GM23248 (cell line): ENCODE measurements around the gene PTPRN2. TPM values are rescaled to one million over a fixed set of nuclear protein-coding genes. Genes with fewer than 3 reads are reported as not detected.

Experiments used
- DNase-seq: peaks from one replicate; pipeline ENCODE4 v3.0.0-alpha.2; 2015
- H2AFZ ChIP-seq: fragments of 200-600 bp; sonication (generic); 2 replicates; pipeline ENCODE4 v1.6.1; 2016; ENCODE audit warnings: antibody characterized with exemption
- H3F3A ChIP-seq: fragments of 200-600 bp; sonication (generic); 2 replicates; pipeline ENCODE4 v1.6.1; 2016; ENCODE audit warnings: mild to moderate bottlenecking, antibody characterized with exemption, mixed run types; ENCODE audit not compliant: insufficient read depth
- H3K27ac ChIP-seq: fragments of 200-600 bp; sonication (generic); 2 replicates; pipeline ENCODE4 v1.5.1; 2016; ENCODE audit warnings: mild to moderate bottlenecking
- H3K27me3 ChIP-seq: fragments of 200-600 bp; sonication (generic); replicated peaks from 2 replicates; pipeline ENCODE4 v1.6.1; 2016; ENCODE audit warnings: mild to moderate bottlenecking; ENCODE audit not compliant: insufficient read depth
- H3K36me3 ChIP-seq: fragments of 200-600 bp; sonication (generic); 2 replicates; pipeline ENCODE4 v1.6.1; 2016; ENCODE audit warnings: low read depth, mild to moderate bottlenecking
- H3K4me1 ChIP-seq: fragments of 200-600 bp; sonication (generic); 2 replicates; pipeline ENCODE4 v1.6.1; 2016; ENCODE audit warnings: mild to moderate bottlenecking; ENCODE audit not compliant: insufficient read depth
- H3K4me2 ChIP-seq: fragments of 200-600 bp; sonication (generic); one replicate; pipeline ENCODE4 v1.6.1; 2016; ENCODE audit warnings: mild to moderate bottlenecking; ENCODE audit not compliant: unreplicated experiment
- H3K4me3 ChIP-seq: fragments of 200-600 bp; sonication (generic); 2 replicates; pipeline ENCODE4 v1.5.1; 2016; ENCODE audit warnings: mild to moderate bottlenecking
- H3K79me2 ChIP-seq: fragments of 200-600 bp; sonication (generic); 2 replicates; pipeline ENCODE4 v1.6.1; 2016; ENCODE audit warnings: mild to moderate bottlenecking; ENCODE audit not compliant: insufficient read depth
- H3K9ac ChIP-seq: fragments of 200-600 bp; sonication (generic); 2 replicates; pipeline ENCODE4 v1.6.1; 2016; ENCODE audit warnings: mild to moderate bottlenecking
- H3K9me2 ChIP-seq: fragments of 200-600 bp; sonication (generic); 2 replicates; pipeline ENCODE4 v1.6.1; 2016; ENCODE audit warnings: mixed run types, mild to moderate bottlenecking, moderate library complexity; ENCODE audit not compliant: insufficient read depth
- H3K9me3 ChIP-seq: fragments of 200-600 bp; sonication (generic); one replicate; pipeline ENCODE4 v1.6.1; 2017; ENCODE audit warnings: low read depth
- H4K20me1 ChIP-seq: fragments of 200-600 bp; sonication (generic); 2 replicates; pipeline ENCODE4 v1.6.0; 2016; ENCODE audit not compliant: insufficient read depth
- EZH2 ChIP-seq: fragments of 200-600 bp; sonication (generic); IDR thresholded peaks from 2 replicates; pipeline ENCODE4 v1.6.1; 2018; ENCODE audit warnings: antibody characterized with exemption, mild to moderate bottlenecking; ENCODE audit not compliant: insufficient read depth, poor library complexity, severe bottlenecking
- EZH2phosphoT487 ChIP-seq: fragments of 200-600 bp; sonication (generic); IDR thresholded peaks from 2 replicates; pipeline ENCODE4 v1.6.1; 2018; ENCODE audit warnings: antibody characterized with exemption, moderate library complexity, mild to moderate bottlenecking, low read depth; ENCODE audit not compliant: insufficient read depth
- WGBS, 2 experiments: methylation state at CpG; one replicate each; pipeline ENCODE4 v1.1.6; 2015 to 2017; ENCODE audit warnings: low lambda C conversion rate in 2 of 2, low coverage in 1 of 2; ENCODE audit errors: missing lambda C conversion rate in 2 of 2; 5-methylcytosine and 5-hydroxymethylcytosine counted together
- in situ Hi-C: fragments of 300-500 bp; cut with MboI; formaldehyde crosslinking; loops from 2 replicates; pipeline ENCODE4 v1.15.0; 2020
- polyA plus RNA-seq: library from polyadenylated mRNA; unstranded; fragments of >200 nt; fragmentation: Nextera tagmentation; extraction: Ambion mirVana; gene quantifications from 2 replicates; pipeline ENCODE4 v1.2.1, GENCODE V29; 2016
- total RNA-seq: library from RNA; depleted of rRNA; stranded (reverse); fragments of >200 nt; shearing (Covaris generic); gene quantifications from 2 replicates; pipeline ENCODE4 v1.2.3, GENCODE V29; 2014

PTPRN2 gene
- total and polyA plus RNA-seq, 2 experiments from 2014 or later = 0.13 TPM; not detected in 1

- Histone ChIP-seq H3K9me3 (no peaks in the 10 kb centered on the region), H3K79me2 (no peaks in the 10 kb centered on the region), H3K9ac (no peak overlapping the region), H3K4me2 (no peak overlapping the region), H3K4me3 (no peak overlapping the region), H3K27me3 (no peaks in the 10 kb centered on the region), H4K20me1 (no peaks in the 10 kb centered on the region), H3K27ac (no peak overlapping the region), H2AFZ (no peak overlapping the region), H3K36me3 (no peaks in the 10 kb centered on the region), H3K9me2 (no peaks in the 10 kb centered on the region), H3F3A (no peaks in the 10 kb centered on the region), H3K4me1 (no peaks in the 10 kb centered on the region)
- DNase-seq = no peak
- no peak for TF ChIP-seq EZH2phosphoT487
- TF ChIP-seq EZH2 = no peak
- in situ Hi-C loops = no loop called here
- 29 to 30% methylated on average over 1 of the region's 1 CpG for WGBS, 2 experiments
These were observed 357.7 kb downstream of the PTPRN2 start for GRCh38 chr7:158229945-158230344.

DNA sequence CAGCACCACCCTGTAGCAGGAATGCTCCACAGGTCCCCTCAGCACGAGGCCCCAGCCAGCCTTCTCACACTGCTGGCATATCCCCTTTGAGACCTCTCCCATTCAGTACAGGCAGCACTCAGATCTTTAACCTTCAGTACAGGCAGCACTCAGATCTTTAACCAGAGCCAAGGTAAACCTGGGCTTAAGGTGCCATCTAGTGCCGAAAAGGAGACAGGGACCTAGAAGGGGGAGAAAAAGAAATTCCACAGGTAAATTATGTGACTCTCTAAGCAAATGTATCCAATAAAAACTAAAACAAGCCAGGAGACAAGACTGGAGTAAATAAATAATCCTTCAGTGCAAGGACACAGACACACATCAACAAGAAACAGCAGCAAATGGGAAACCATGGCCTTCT is 358.6 kb downstream of the PTPRN2 start:
- in situ Hi-C loops = no loop called here
- DNase-seq = no peak
- TF ChIP-seq EZH2 (no peak), EZH2phosphoT487 (no peak)
- Histone ChIP-seq H2AFZ (no peak overlapping the region), H3K4me1 (no peaks in the 10 kb centered on the region), H3K36me3 (no peaks in the 10 kb centered on the region), H3K4me3 (no peak overlapping the region), H3F3A (no peaks in the 10 kb centered on the region), H4K20me1 (no peaks in the 10 kb centered on the region), H3K9me3 (no peaks in the 10 kb centered on the region), H3K9me2 (no peaks in the 10 kb centered on the region), H3K27ac (no peak overlapping the region), H3K9ac (no peak overlapping the region), H3K4me2 (no peak overlapping the region), H3K79me2 (no peaks in the 10 kb centered on the region), H3K27me3 (no peaks in the 10 kb centered on the region)
- 3 to 5% methylated on average over 2 of the region's 2 CpGs for WGBS, 2 experiments

- Histone ChIP-seq H3K27me3 (no peaks in the 10 kb centered on the region), H3K4me1 (no peaks in the 10 kb centered on the region), H3K9me3 (no peaks in the 10 kb centered on the region), H3K9me2 (no peaks in the 10 kb centered on the region), H3K36me3 (no peaks in the 10 kb centered on the region), H3F3A (no peaks in the 10 kb centered on the region), H3K79me2 (no peaks in the 10 kb centered on the region), H3K27ac (no peak overlapping the region), H3K4me3 (no peak overlapping the region), H2AFZ (no peak overlapping the region), H4K20me1 (no peaks in the 10 kb centered on the region), H3K4me2 (no peak overlapping the region), H3K9ac (no peak overlapping the region)
- 7 to 19% methylated on average over 1 of the region's 1 CpG for WGBS, 2 experiments
- in situ Hi-C loops = no loop called here
- no peak for DNase-seq
- TF ChIP-seq EZH2phosphoT487 = no peak
- TF ChIP-seq EZH2 = no peak
These were observed 359.5 kb downstream of the PTPRN2 start for GRCh38 chr7:158228131-158228530.

- Histone ChIP-seq H3K4me1 (no peaks in the 10 kb centered on the region), H3K4me2 (no peak overlapping the region), H3K9ac (no peak overlapping the region), H3K9me3 (no peaks in the 10 kb centered on the region), H3F3A (no peaks in the 10 kb centered on the region), H2AFZ (no peak overlapping the region), H3K27ac (no peak overlapping the region), H3K9me2 (no peaks in the 10 kb centered on the region), H3K4me3 (no peak overlapping the region), H4K20me1 (no peaks in the 10 kb centered on the region), H3K27me3 (no peaks in the 10 kb centered on the region), H3K79me2 (no peaks in the 10 kb centered on the region), H3K36me3 (no peaks in the 10 kb centered on the region)
- no peak for DNase-seq
- TF ChIP-seq EZH2 (no peak), EZH2phosphoT487 (no peak)
- in situ Hi-C loops = no loop called here
- 41 to 43% methylated on average over 13 of the region's 13 CpGs for WGBS, 2 experiments
These were observed 360.2 kb downstream of the PTPRN2 start for GRCh38 chr7:158227258-158227984.
